Breast epithelium (tissue), 4 donors: ENCODE measurements around the gene CRIM1. TPM values are rescaled to one million over a fixed set of nuclear protein-coding genes. Genes with fewer than 3 reads are reported as not detected.
A peak's percentile ranks its signal among the peaks of the same experiment; 100 is the strongest.

Source experiments
- DNase-seq, 2 donors: peaks; one replicate each; pipeline ENCODE4 v3.0.0-alpha.2; 2019; ENCODE audit warnings: low spot score in 2 of 2
- H3K27ac ChIP-seq, 2 donors: fragments of 200-600 bp; sonication (generic) in 1 of 2; one replicate each; pipeline ENCODE4 v1.5.1; 2016 to 2019; ENCODE audit warnings: mild to moderate bottlenecking in 1 of 2
- H3K27me3 ChIP-seq, 2 donors: fragments of 200-600 bp; sonication (generic) in 1 of 2; one replicate each; pipeline versions ENCODE4 v1.5.1 to v1.6.0; 2017 to 2019; ENCODE audit warnings: control low read depth in 1 of 2, mild to moderate bottlenecking in 1 of 2
- H3K36me3 ChIP-seq: fragments of 200-600 bp; one replicate; pipeline ENCODE4 v1.5.1; 2019
- H3K4me1 ChIP-seq, 2 donors: fragments of 200-600 bp; sonication (generic); one replicate each; pipeline ENCODE4 v1.5.1; 2016 to 2019; ENCODE audit warnings: control low read depth in 1 of 2
- H3K4me3 ChIP-seq, 3 donors: fragments of 200-600 bp; sonication (generic); 1 replicate in 2 of 3; 2 replicates in 1 of 3; pipeline ENCODE4 v1.5.1; 2016 to 2019; ENCODE audit warnings: mild to moderate bottlenecking in 3 of 3, moderate library complexity in 2 of 3
- H3K9me3 ChIP-seq, 2 donors: fragments of 200-600 bp; sonication (generic) in 1 of 2; one replicate each; pipeline ENCODE4 v1.5.1; 2016 to 2019; ENCODE audit warnings: control low read depth in 1 of 2
- POLR2A ChIP-seq: fragments of 450-650 bp; IDR thresholded peaks from one replicate; pipeline ENCODE4 v1.6.1; 2016; ENCODE audit warnings: antibody characterized with exemption, mild to moderate bottlenecking, moderate library complexity
- POLR2AphosphoS5 ChIP-seq, 3 donors: sonication (generic); formaldehyde crosslinking; IDR thresholded peaks; one replicate each; pipeline ENCODE4 v1.6.1; 2017; ENCODE audit warnings: antibody characterized with exemption in 3 of 3
- intact Hi-C: fragments of 100-400 bp; cut with DNase I; formaldehyde crosslinking; loops from one replicate; pipeline ENCODE4 v1.15.1; 2023; ENCODE audit warnings: low total_unique reads
- total RNA-seq, 3 donors: library from RNA; depleted of rRNA; stranded (reverse); fragments of >200 nt; gene quantifications; one replicate each; pipeline ENCODE4 v1.1.0, GENCODE V29; 2016
- TF ChIP-seq, protein P1 (sequence below), 3 donors: fragments of 450-650 bp; IDR thresholded peaks; one replicate each; pipeline ENCODE4 v1.5.1; 2016 to 2017; ENCODE audit warnings: antibody characterized with exemption in 3 of 3, mild to moderate bottlenecking in 3 of 3, moderate library complexity in 3 of 3

The CRIM1 gene
- total RNA-seq, 3 donors from 2014 or later: 166 to 187 (median 178) TPM

DNA sequence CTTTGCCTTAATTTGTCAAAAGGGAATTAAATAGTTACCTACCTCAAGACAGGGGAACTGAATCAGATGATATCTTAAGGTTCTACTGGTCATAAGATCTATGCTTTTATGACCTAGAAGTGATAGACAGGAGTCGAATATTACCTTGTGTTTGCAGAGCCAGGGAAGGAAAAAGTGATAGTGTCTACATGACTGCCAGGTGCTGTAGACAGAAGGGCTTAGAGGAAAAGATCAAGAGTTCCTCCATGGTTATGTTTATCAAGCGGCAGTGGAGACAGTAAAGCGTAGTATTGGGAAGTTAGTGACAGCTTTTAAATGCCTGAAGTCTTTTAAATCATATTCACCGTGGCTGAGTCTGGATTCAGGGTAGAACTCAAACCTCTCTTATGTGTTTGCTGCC is 11.9 kb downstream of the CRIM1 start:
- Histone ChIP-seq H3K27me3 (no peaks in the 10 kb centered on the region), H3K4me1 (peaks cover 12 to 39% of the 10 kb centered on the region in 2 donors), H3K4me3 (peak overlapping the region in 1 of 3 donors; percentile 46), H3K36me3 (no peaks in the 10 kb centered on the region), H3K9me3 (no peaks in the 10 kb centered on the region), H3K27ac (peak overlapping the region; percentile 82 to 88)
- intact Hi-C loops: no loop called here
- no peak for TF ChIP-seq POLR2AphosphoS5 (IDR thresholded peaks at IDR 0.05)
- no peak for TF ChIP-seq POLR2A
- TF ChIP-seq, protein P1, sequence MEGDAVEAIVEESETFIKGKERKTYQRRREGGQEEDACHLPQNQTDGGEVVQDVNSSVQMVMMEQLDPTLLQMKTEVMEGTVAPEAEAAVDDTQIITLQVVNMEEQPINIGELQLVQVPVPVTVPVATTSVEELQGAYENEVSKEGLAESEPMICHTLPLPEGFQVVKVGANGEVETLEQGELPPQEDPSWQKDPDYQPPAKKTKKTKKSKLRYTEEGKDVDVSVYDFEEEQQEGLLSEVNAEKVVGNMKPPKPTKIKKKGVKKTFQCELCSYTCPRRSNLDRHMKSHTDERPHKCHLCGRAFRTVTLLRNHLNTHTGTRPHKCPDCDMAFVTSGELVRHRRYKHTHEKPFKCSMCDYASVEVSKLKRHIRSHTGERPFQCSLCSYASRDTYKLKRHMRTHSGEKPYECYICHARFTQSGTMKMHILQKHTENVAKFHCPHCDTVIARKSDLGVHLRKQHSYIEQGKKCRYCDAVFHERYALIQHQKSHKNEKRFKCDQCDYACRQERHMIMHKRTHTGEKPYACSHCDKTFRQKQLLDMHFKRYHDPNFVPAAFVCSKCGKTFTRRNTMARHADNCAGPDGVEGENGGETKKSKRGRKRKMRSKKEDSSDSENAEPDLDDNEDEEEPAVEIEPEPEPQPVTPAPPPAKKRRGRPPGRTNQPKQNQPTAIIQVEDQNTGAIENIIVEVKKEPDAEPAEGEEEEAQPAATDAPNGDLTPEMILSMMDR (IDR thresholded peaks at IDR 0.05): no peak
- no peak for DNase-seq

DNA sequence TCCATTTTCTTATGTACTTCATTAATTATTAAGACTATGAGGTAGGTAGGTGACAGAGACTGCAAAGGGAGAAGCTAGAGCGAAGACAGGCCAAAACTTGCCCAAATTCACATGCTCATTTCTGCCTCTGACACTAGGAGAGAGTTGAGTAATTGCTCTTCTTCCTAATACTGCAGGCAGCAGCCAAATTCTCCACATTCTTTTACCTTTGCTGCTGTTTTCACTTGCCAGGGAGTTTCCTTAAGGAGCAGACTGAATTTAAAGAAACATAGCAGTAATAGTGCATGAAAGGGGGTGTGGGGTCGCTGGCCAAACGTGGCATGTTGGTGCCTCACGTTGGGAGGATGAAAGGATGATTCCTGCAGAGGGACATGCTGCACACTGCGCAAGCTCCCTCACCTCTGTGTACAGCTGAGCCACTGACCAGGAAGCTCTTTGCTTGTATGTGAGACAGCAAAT is 12.3 kb downstream of the CRIM1 start:
- Histone ChIP-seq H3K36me3 (no peaks in the 10 kb centered on the region), H3K27ac (peak overlapping the region; percentile 82 to 88), H3K4me1 (peaks cover 13 to 43% of the 10 kb centered on the region in 2 donors), H3K27me3 (no peaks in the 10 kb centered on the region), H3K9me3 (no peaks in the 10 kb centered on the region), H3K4me3 (peak overlapping the region in 2 of 3 donors; percentile 17 to 46)
- DNase-seq: no peak
- intact Hi-C loops: no loop called here
- TF ChIP-seq POLR2AphosphoS5 (IDR thresholded peaks at IDR 0.05) (no peak), POLR2A (no peak)
- TF ChIP-seq, protein P1 (IDR thresholded peaks at IDR 0.05): no peak

DNA sequence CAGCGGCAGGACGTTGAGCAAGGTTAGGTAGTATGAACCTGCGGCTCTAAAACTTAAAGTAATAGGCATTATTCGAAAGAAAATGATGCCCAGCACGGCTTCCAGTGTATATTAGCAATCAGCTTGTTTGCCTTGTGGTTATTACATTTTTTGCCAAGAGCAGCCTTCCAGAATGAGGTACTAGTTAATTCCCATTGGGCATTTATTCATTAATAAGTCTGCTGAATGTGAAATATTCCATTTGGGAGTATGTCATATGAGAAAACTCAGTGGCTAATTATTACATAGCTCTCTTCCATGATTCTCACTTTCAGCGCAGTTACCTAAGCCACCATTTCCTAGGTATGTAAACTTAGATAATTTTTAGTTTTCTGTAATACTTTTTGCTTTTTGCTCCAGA is 12.9 kb downstream of the CRIM1 start:
- Histone ChIP-seq H3K27ac (peak overlapping the region; percentile 82 to 88), H3K4me3 (peak overlapping the region in 2 of 3 donors; percentile 17 to 46), H3K36me3 (no peaks in the 10 kb centered on the region), H3K4me1 (peaks cover 19 to 48% of the 10 kb centered on the region in 2 donors), H3K9me3 (no peaks in the 10 kb centered on the region), H3K27me3 (no peaks in the 10 kb centered on the region)
- intact Hi-C loops: no loop called here
- DNase-seq: no peak
- no peak for TF ChIP-seq POLR2A
- no peak for TF ChIP-seq POLR2AphosphoS5 (IDR thresholded peaks at IDR 0.05)
- TF ChIP-seq, protein P1 (IDR thresholded peaks at IDR 0.05): no peak

DNA sequence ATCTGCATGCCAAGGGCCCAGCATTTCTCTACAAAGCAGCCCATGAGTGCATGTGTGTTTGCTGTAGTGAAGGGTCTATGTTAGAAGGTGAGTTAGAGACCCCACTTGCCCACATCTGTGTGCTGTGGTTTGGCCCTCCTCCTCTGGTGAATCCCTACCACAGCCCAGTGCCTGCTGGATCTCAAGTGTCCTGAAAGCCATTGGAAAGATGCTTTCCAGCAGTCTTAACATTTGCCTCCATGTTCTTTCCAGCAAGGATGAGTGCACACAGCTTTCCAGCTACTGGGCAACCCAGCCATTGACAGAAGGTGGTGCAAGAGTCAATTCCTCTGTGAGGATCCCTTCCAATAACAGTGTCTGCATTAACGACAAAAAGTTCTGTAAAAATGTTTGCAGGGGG is 13.6 kb downstream of the CRIM1 start:
- TF ChIP-seq POLR2A (no peak), POLR2AphosphoS5 (IDR thresholded peaks at IDR 0.05) (no peak)
- TF ChIP-seq, protein P1 (IDR thresholded peaks at IDR 0.05): no peak
- peak overlapping the region; percentile 82 to 88 for H3K27ac ChIP-seq

DNA sequence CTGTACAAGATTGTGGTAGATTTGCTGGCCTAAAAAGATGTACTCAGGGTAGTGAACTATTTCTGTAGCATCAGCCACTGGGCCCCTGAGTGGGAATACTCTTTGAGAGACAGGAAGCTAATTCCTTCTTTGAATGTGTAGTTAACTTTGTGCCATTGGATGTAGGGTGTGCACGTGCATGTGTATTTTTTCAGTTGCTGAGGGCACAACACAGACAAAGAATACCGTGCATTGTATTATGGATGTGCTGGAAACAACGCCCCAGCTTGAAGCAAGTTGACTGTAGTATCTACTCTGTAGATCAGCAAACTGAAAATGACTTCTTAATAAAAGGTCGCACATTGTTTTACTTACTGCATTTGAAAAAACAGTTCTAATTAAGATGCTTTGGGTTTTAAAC is 14.1 kb downstream of the CRIM1 start:
- intact Hi-C loops: loop anchor here (10.0 kb wide), 1 partner anchor 2005 kb away; the partner anchor contains the start of gene ATL2
- peak overlapping the region; percentile 82 to 88 for H3K27ac ChIP-seq

More for the DNA sequence above, 13.6 kb downstream of the CRIM1 start:
- H3K36me3 ChIP-seq: no peaks in the 10 kb centered on the region
- intact Hi-C loops: no loop called here
- DNase-seq: no peak
- H3K27me3 ChIP-seq: no peaks in the 10 kb centered on the region
- peaks cover 19 to 53% of the 10 kb centered on the region in 2 donors for H3K4me1 ChIP-seq
- no peak overlapping the region for H3K4me3 ChIP-seq
- no peaks in the 10 kb centered on the region for H3K9me3 ChIP-seq

More for the DNA sequence above, 14.1 kb downstream of the CRIM1 start:
- peaks cover 19 to 53% of the 10 kb centered on the region in 2 donors for H3K4me1 ChIP-seq
- H3K4me3 ChIP-seq: no peak overlapping the region
- no peaks in the 10 kb centered on the region for H3K9me3 ChIP-seq
- DNase-seq: no peak
- no peaks in the 10 kb centered on the region for H3K27me3 ChIP-seq
- TF ChIP-seq POLR2A (no peak), POLR2AphosphoS5 (IDR thresholded peaks at IDR 0.05) (no peak)
- TF ChIP-seq, protein P1 (IDR thresholded peaks at IDR 0.05): no peak
- no peaks in the 10 kb centered on the region for H3K36me3 ChIP-seq
